T follicular helper cell (primary cell): ENCODE results near the gene SLC26A11.
"Not testable (repeated sequence)": the region's sequence is repeated elsewhere in the genome, so short reads cannot be mapped to it uniquely, and the experiment has no call there.

Experiments
- DNase-seq: peaks from one replicate; pipeline ENCODE4 v3.0.0-alpha.2; 2020; ENCODE audit warnings: low read depth

The SLC26A11 gene

DNA sequence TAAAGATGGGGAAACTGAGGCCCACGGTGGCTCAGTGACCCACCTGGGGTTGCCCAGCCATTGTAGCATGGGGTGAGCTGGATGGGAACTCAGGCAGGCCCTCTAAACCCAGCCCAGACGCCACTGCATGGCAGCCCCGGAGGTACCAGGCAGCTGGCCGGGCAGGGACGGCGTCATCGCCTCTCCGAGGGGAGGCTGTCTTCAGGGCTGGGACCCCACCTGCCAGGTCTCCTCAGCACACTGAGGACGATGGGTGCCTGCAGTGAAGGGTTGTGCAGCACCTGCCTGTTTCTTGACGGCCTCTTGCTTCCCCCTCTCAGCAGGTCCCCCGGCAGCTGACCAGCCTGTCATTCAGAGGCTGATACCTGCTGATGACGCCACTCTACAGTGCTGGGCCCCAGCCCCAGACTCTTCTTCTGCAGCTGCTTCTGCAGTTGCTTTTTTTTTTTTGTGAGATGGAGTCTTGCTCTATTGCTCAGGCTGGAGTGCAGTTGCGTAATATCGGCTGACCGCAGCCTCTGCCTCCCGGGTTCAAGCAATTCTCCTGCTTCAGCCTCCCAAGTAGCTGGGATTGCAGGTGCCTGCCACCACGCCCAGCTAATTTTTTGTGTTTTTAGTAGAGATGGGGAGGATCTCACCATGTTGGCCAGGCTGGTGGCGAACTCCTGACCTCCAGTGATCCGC, 65.2 kb downstream of the SLC26A11 start:
- no peak for DNase-seq

DNA sequence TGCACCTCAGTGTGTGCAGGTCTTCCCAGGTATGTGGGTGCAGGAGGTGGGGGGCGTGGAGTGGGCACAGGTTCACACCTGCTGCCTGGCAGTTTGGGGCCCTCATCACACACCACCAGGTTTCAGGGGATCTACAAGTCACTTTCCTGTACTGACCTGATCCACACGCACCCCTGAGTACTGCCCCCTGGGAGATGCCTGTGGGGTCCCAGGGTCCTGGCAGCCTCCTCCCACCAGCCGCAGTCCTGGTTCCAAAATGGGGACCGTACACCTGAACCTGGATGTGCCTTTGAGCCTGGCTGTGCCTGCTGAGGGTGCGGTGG, 66.4 kb downstream of the SLC26A11 start:
- DNase-seq = no peak

DNA sequence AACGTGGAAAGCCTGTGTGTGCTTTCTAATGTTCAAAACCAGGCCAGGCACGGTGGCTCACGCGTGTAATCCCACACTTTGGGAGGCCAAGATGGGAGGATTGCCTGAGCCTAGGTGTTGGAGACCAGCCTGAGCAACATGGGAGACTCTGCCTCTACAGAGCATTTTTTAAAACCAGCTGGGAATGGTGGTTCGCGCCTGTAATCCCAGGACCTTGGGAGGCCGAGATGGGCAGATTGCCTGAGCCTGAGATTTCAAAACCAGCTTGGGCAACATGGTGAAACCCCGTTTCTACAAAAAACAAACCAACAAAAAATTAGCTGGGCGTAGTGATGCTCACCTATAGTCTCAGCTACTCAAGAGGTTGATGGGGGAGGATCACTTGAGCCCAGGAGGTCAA, 66.8 kb downstream of the SLC26A11 start:
- DNase-seq = no peak

DNA sequence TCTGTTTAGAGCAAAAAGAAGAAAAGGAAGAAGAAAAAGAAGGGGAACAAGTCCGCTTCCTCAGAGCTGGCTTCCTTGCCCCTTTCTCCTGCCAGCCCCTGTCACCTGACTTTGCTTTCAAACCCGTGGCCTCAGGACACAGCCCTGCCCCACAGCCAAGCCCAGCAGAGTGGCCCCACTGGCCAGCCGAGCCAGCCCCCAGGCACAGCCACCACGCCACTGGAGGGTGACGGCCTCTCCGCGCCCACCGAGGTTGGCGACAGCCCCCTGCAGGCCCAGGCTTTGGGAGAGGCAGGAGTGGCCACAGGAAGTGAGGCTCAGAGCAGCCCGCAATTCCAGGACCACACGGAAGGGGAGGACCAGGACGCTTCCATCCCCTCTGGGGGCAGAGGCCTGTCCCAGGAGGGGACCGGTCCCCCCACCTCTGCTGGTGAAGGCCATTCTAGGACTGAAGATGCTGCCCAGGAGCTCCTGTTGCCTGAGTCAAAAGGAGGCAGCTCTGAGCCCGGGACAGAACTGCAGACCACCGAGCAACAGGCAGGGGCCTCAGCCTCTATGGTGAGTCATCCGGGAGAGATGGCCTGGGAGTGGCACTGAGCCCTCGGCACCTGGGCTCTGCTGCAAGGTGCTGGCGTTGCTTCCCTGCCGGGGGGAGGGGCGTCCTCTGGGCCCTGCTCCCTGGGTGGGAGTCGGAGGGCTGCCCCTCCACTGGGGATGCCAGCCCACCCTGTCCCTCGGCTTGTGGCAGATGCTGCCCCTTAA, 67.8 kb downstream of the SLC26A11 start:
- no peak for DNase-seq

DNA sequence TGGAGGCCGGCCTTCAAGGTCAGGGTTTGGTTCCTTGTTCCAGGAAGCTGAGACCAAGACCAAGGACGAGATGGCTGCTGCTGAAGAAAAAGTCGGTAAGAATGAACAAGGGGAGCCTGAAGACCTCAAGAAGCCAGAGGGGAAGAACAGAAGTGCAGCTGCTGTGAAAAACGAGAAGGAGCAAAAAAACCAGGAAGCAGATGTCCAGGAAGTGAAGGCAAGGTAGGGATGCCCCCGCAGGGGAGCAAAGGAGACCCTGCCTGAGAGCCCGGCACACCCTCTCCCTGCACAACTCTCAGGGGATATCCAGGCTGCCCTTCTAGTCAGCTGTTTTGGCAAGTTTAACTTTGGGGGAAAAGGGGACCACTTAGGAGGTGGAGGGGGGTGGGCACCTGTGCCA, 69.4 kb downstream of the SLC26A11 start:
- DNase-seq = no peak

DNA sequence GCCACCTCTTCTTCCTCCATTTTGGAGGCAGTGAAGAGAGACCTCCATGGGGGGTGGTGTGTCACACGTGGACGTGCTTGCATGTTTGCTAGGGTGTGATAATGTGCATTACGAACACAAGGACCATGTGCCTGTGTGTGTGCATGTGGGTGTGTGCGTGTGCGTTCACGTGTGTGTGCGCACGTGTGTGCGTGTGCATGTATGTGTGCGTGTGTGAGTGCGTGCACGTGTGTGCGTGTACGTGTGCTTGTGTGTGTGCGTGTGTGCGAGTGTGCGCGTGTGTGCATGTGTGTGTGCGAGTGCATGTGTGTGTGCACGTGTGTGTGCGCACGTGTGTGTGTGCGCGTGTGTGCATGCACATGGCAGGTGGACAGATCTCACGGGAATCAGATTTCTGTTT, 69.9 kb downstream of the SLC26A11 start:
- no peak for DNase-seq

DNA sequence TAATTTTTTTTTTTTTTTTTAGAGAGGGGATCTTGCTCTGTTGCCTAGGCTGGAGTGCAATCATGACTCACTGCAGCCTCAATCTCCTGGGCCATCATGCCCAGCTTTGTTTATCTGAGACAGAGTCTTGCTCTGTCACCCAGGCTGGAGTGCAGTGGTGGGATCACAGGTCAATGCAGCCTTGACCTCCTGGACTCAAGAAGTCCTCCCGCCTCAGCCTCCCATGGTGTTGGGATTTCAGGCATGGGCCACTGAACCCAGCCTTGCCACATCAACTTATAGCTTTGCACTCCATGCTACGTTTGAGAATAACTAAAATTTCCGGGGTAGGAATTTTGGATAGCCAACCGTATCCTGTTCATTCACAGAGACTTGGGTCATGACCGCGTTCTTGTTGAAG, 71.0 kb downstream of the SLC26A11 start:
- DNase-seq = no peak

DNA sequence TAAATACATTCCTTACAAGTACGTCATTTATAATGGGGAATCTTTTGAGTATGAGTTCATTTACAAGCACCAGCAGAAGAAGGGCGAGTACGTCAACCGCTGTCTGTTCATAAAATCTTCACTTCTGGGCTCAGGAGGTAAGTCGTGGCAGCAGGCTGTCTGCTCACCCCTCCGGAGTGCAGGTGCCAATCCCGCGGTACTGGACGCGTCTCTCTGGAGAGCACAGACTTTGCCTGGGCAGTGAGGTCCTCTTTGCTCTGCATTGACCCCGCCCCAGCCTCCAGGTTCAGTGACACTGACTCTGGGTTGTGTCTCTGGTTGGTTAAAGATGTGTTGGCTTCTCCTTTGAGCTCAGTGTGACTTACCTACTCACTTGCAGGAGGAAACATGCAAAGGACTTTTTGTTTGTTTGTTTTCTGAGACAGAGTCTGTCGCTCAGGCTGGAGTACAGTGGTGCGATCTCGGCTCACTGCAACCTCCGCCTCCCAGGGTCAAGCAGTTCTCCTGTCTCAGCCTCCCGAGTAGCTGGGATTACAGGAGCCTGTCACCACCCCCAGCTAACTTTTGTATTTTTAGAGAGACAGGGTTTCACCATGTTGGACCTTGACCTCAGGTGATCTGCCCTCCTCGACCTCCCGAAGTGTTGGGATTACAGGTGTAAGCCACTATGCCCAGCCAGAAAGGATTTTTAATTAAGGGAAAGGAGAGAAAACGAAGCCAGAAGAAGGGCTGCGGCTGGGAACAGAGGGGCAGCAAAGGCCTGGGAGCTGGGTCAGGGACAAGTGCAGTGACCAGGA, 71.7 kb downstream of the SLC26A11 start:
- DNase-seq = no peak

DNA sequence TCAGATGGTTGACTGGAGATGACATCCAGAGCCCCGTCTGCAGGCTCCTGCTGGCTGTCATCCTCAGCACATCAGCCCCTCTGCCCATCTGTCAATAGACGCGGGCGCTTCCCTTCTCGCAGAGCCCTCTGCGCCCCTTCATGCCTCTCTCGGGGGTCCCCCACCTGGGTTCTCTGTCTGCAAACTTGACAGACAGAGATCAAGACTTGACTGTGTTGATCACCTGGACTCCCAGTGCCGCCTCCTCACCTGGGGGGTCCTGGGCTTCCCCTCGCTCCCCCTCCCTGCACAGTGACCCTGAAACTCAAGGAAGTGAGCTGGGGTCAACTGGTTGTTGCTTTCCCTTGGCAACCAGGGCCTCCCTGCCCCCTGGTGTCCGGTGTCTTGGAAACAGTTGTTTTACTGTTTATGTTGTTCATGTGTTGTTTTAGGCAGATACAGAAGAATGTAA, 72.3 kb downstream of the SLC26A11 start:
- no peak for DNase-seq

DNA sequence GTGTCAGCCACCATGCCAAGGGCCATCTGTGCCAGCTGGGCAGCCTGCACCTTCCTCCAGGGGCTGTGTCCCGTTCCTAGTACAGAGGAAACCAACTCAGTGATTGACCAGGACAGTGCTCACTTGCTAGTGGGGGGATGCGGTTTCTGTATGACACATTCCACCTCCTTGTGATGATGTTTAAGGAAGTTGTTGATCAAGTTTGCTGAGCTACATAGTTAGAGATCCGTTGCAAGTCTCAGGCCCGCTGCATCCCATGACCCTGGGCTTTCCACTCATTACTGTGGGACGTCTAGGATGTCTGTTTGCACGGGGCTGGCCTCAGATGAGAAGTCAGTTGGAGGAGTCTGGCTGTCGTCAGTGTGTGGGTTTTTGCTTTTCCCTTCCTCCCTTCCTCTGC, 74.0 kb downstream of the SLC26A11 start:
- DNase-seq = no peak

DNA sequence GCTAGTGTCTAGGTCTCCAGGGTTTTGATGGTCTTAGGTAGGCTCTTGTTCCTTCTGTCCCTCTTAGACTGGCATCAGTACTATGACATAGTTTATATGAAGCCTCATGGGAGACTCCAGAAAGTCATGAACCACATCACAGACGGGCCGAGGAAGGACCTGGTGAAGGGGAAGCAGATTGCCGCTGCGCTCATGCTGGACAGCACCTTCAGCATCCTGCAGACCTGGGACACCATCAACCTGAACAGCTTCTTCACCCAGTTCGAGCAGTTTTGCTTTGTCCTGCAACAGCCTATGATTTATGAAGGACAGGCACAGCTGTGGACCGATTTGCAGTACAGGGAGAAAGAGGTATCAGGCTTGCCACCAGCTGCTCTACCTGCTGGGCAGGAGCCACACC, 74.4 kb downstream of the SLC26A11 start:
- no peak for DNase-seq

DNA sequence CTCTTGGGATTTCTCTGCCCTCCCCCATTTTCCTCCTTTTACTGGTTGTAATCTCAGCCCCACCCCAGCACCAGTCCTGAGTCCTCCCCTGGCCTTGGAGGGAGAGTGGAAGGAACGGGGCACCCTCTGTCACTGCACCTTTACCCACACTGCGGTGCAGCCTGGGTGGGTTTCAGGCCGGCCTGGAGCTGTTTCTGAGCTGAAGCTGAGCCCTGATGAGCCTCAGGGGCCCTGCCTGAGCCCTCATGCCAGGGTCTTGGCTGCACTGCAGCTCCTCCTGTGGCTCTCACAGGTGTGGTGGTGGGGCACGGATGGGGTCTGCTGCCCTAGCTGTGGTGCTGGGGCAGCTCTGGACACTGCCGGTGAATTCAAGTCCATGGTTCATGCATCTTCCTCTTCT, 74.9 kb downstream of the SLC26A11 start:
- no peak for DNase-seq

DNA sequence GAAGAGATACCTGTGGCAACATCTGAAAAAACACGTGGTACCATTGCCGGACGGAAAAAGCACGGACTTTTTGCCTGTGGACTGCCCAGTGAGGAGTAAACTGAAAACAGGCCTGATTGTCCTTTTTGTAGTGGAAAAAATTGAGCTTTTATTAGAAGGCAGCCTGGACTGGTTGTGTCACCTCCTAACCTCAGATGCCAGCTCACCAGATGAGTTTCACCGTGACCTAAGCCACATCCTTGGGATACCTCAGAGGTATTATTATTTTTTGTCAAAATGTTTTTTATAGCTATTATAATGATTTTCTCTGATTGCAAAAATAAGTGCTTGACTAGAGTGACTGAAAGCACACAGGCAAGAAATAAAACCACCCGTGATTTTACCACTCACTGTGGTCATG, 75.3 kb downstream of the SLC26A11 start:
- DNase-seq = no peak

DNA sequence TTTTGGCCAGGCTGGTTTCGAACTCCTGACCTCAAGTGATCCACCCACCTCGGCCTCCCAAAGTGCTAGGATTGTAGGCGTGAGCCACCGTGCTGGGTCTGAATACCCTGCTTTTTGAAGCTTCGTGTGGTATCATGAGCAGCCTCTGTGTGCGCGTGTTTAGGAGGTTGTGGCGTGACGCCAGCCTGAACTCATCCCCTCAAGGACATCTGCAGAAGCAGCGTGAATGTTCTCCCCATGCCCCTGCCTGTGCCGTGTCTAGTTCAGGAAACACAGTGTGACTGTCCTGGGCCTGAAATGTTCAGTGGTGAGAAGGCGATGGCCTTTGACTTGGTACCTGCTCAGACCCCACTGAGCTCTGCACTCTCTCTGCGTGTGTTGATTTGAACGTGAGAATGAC, 76.0 kb downstream of the SLC26A11 start:
- DNase-seq = no peak

DNA sequence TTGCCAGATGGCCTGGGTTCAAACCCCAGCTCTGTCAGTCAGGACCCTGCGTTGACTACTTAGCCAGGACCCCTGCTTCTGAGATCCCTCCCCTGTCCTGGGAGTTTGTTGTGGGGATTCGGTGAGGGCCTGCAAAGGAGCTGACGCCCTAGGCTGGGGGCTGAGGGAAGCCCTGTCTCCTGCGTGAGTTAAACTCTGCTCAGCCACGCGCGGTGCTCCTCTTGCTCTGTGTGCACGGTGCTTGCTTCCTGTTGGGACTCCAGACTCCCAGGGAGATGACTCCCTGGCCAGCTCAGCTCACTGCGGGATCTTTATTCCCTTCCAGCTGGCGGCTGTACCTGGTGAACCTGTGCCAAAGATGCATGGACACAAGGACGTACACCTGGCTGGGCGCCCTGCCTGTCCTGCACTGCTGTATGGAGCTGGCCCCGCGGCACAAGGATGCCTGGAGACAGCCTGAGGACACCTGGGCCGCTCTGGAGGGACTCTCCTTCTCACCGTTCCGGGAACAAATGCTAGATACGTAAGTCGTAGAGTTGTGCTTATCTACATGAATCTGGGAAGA, 77.9 kb downstream of the SLC26A11 start:
- no peak for DNase-seq

DNA sequence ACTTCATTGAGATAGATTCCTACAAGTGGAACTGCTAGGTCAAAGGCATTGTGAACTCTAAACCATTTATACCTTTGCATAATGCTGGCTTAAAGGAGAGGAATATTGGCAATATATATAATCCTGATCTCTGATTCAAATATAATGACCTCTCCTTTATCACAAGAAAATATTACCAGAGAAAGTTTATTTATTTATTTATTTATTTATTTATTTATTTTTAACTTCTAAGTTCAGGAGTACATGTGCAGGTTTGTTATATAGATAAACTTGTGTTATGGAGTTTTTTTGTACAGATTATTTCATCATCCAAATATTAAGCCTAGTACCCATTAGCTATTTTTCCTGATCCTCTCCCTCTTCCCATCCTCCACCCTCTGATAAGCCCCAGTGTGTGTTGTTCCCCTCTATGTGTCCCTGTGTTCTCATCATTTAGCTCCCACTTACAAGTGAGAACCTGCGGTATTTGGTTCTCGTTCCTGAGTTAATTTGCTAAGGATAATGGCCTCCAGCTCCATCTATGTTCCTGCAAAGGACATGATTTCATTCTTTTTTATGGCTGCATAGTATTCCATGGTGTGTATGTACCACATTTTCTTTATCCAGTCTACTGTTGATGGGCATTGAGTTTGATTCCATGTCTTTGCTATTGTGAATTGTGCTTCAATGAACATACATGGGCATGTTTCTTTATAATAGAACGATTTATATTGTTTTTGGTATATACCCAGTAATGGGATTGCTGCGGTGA, 79.3 kb downstream of the SLC26A11 start:
- DNase-seq = not testable (repeated sequence)

DNA sequence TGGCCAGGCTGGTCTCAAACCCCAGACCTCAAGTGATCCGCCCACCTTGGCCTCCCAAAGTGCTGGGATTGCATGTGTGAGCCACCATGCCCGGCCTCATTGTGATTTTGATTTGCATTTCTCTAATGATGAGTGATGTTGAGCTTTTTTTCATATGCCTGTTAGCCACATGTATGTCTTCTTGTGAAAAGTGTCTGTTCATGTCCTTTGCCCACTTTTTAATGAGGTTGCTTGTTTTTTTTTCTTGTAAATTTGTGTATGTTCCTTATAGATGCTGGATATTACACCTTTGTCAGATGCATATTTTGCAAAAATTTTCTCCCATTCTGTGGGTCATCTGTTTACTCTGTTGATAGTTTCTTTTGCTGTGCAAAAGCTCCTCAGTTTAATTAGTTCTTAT, 80.5 kb downstream of the SLC26A11 start:
- DNase-seq = not testable (repeated sequence)
